Lung (tissue), 12 donors: Measurements from ENCODE around the gene ATG10. TPM values are rescaled to one million over a fixed set of nuclear protein-coding genes. Genes with fewer than 3 reads are reported as not detected.

Experiments used
- ATAC-seq: fragments of 200-7000 bp; cut with Tn5 transposase; one replicate; pipeline ENCODE4 v1.9.1; 2020; ENCODE audit warnings: moderate number of reproducible peaks; ENCODE audit not compliant: insufficient read depth, low FRiP score
- DNase-seq, 3 donors: peaks; one replicate each; pipeline ENCODE4 v3.0.0-alpha.2; 2013 to 2017
- H3K27ac ChIP-seq, 2 donors: one replicate each; pipeline ENCODE4 v1.5.1; 2013; ENCODE audit warnings: mild to moderate bottlenecking in 2 of 2, moderate library complexity in 2 of 2, control low read depth in 1 of 2, inconsistent platforms in 1 of 2, low read depth in 1 of 2, low read length in 1 of 2
- H3K27me3 ChIP-seq, 3 donors: one replicate each; pipeline ENCODE4 v1.5.1; 2013; ENCODE audit warnings: low read length in 2 of 3; ENCODE audit not compliant: control insufficient read depth in 3 of 3, insufficient read depth in 3 of 3
- H3K36me3 ChIP-seq, 4 donors: one replicate each; pipeline ENCODE4 v1.5.1; 2013; ENCODE audit warnings: low read length in 4 of 4, mild to moderate bottlenecking in 1 of 4, moderate library complexity in 1 of 4; ENCODE audit not compliant: control insufficient read depth in 4 of 4, insufficient read depth in 4 of 4
- H3K4me1 ChIP-seq, 5 donors: one replicate each; pipeline ENCODE4 v1.5.1; 2013; ENCODE audit warnings: low read length in 5 of 5, mild to moderate bottlenecking in 2 of 5, moderate library complexity in 1 of 5; ENCODE audit not compliant: control insufficient read depth in 5 of 5, insufficient read depth in 5 of 5
- H3K4me3 ChIP-seq: one replicate; pipeline ENCODE4 v1.5.1; 2013; ENCODE audit warnings: mild to moderate bottlenecking, control low read depth, moderate library complexity
- H3K9ac ChIP-seq, 2 donors: one replicate each; pipeline ENCODE4 v1.5.1; 2013; ENCODE audit warnings: low read length in 2 of 2, control low read depth in 1 of 2; ENCODE audit not compliant: insufficient read depth in 1 of 2
- H3K9me3 ChIP-seq, 4 donors: one replicate each; pipeline ENCODE4 v1.5.1; 2013; ENCODE audit warnings: low read length in 3 of 4, mild to moderate bottlenecking in 1 of 4, moderate library complexity in 1 of 4; ENCODE audit not compliant: control insufficient read depth in 4 of 4, insufficient read depth in 3 of 4
- CTCF ChIP-seq: IDR thresholded peaks from 2 replicates; pipeline ENCODE4 v1.5.1; 2012; ENCODE audit warnings: mild to moderate bottlenecking; ENCODE audit errors: control extremely low read depth, extremely low read depth
- WGBS, 2 donors: extraction: QIAGEN DNeasy Blood & Tissue Kit; methylation state at CpG; one replicate each; pipeline ENCODE4 v1.1.7; 2013; 5-methylcytosine and 5-hydroxymethylcytosine counted together
- polyA plus RNA-seq, 2 donors: library from polyadenylated mRNA; stranded (reverse); fragments of 200-250 nt; gene quantifications; one replicate each; pipeline ENCODE4 v1.2.1, GENCODE V29; 2013
- total RNA-seq, 2 donors: library from RNA; depleted of rRNA in 1 of 2; stranded (reverse); fragments of >200 nt in 1 of 2; gene quantifications; one replicate each; pipeline ENCODE4 v1.2.1, GENCODE V29; 2014 to 2021
- donor health status: control.
- donor health status: control.
- donor health status: Bipolar disorder and iron deficiency.
- donor health status: healthy.
- donor health status: DM: yes; HTN: yes; CAD: no.

ATG10 gene
- total and polyA plus RNA-seq, 4 donors, result 4.6 to 10.2 (median 5.8) TPM

GRCh38 chr5:82283893-82284292, 312.1 kb downstream of the ATG10 start:
- 91 to 93% methylated on average over 2 of the region's 2 CpGs for WGBS, 2 donors
- Histone ChIP-seq H3K27me3 (no peaks in the 10 kb centered on the region), H3K4me3 (no peak overlapping the region), H3K9me3 (no peaks in the 10 kb centered on the region), H3K36me3 (no peaks in the 10 kb centered on the region), H3K27ac (no peak overlapping the region), H3K9ac (no peak overlapping the region), H3K4me1 (peaks cover 0 to 7% (median 0%) of the 10 kb centered on the region in 5 donors)
- DNase-seq, result no peak
- ATAC-seq, result no peak
- no peak for TF ChIP-seq CTCF

- Histone ChIP-seq H3K4me3 (no peak overlapping the region), H3K27ac (no peak overlapping the region), H3K9me3 (no peaks in the 10 kb centered on the region), H3K27me3 (no peaks in the 10 kb centered on the region), H3K36me3 (no peaks in the 10 kb centered on the region), H3K9ac (no peak overlapping the region), H3K4me1 (peaks cover 0 to 6% (median 0%) of the 10 kb centered on the region in 5 donors)
- no peak for ATAC-seq
- no peak for DNase-seq
- 95 to 96% methylated on average over 6 of the region's 6 CpGs for WGBS, 2 donors
- no peak for TF ChIP-seq CTCF
These were observed 313.4 kb downstream of the ATG10 start for GRCh38 chr5:82285206-82285605.

- Histone ChIP-seq H3K36me3 (no peaks in the 10 kb centered on the region), H3K27ac (no peak overlapping the region), H3K4me3 (no peak overlapping the region), H3K27me3 (no peaks in the 10 kb centered on the region), H3K4me1 (peaks cover 0 to 17% (median 0%) of the 10 kb centered on the region in 5 donors), H3K9ac (no peak overlapping the region), H3K9me3 (no peaks in the 10 kb centered on the region)
- DNase-seq (no peak), ATAC-seq (no peak)
- WGBS, 2 donors, result 78 to 85% methylated on average over 3 of the region's 3 CpGs
- TF ChIP-seq CTCF, result no peak
These were observed 315.8 kb downstream of the ATG10 start for GRCh38 chr5:82287625-82288024.

GRCh38 chr5:82290005-82290404, 318.2 kb downstream of the ATG10 start:
- Histone ChIP-seq H3K27me3 (no peaks in the 10 kb centered on the region), H3K36me3 (no peaks in the 10 kb centered on the region), H3K4me3 (no peak overlapping the region), H3K27ac (no peak overlapping the region), H3K9me3 (no peaks in the 10 kb centered on the region), H3K4me1 (peaks cover 0 to 17% (median 0%) of the 10 kb centered on the region in 5 donors), H3K9ac (no peak overlapping the region)
- DNase-seq (no peak), ATAC-seq (no peak)
- 80 to 98% methylated on average over 2 of the region's 2 CpGs for WGBS, 2 donors
- TF ChIP-seq CTCF, result no peak
